GM19193 (cell line): Measurements from ENCODE around the gene MYT1.

ENCODE experiments used
- POLR2A ChIP-seq: IDR thresholded peaks from 4 replicates; pipeline ENCODE4 v1.6.1; 2011; ENCODE audit not compliant: insufficient read depth, insufficient read length; ENCODE audit errors: extremely low read depth

Gene MYT1

DNA sequence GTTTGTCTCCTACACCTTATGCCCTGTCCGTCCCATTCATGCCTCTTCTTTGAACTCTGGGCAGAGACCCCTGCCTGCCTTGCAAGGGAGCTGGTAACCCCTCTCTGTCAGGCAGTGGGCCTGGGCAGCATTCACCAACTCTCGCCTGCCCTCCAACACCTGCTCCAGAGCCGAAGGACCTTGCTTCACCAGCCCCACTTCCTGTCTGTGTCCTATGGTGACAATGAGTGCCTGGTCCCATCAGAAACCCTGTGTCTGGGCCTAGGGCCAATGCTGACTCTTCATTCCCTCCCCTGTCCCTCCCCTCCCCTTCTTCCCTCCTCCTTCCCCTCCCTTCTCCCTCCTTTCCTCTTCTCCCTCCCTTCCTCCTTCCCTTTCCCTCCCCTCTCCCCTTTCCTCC is 68.5 kb downstream of the MYT1 start:
- TF ChIP-seq POLR2A, result no peak

DNA sequence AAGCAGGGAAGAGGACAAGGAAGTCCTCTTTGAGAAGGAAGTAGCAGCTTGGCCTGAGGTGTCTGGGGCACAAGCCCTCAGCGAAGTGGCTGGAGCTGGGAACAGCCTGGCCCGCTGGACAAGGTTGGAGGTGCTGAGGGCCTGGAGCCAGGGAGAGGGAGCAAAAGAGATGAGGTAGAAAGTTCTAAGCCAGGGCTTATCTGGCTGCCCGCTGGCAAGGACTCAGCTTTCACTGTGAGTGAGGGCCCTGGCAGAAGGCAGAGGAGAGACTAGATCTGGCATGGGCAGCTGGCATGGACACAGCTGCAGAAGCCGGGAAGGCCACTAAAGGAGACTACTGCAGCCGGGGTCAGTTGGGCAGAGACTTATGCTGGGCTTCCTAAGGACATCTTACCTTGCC is 69.5 kb downstream of the MYT1 start:
- TF ChIP-seq POLR2A, result no peak

GRCh38 chr20:64234291-64234791 is 70.1 kb downstream of the MYT1 start:
- TF ChIP-seq POLR2A, result no peak

GRCh38 chr20:64236137-64237088 is 72.2 kb downstream of the MYT1 start:
- TF ChIP-seq POLR2A, result no peak

GRCh38 chr20:64237316-64237715 is 73.1 kb downstream of the MYT1 start:
- no peak for TF ChIP-seq POLR2A

DNA sequence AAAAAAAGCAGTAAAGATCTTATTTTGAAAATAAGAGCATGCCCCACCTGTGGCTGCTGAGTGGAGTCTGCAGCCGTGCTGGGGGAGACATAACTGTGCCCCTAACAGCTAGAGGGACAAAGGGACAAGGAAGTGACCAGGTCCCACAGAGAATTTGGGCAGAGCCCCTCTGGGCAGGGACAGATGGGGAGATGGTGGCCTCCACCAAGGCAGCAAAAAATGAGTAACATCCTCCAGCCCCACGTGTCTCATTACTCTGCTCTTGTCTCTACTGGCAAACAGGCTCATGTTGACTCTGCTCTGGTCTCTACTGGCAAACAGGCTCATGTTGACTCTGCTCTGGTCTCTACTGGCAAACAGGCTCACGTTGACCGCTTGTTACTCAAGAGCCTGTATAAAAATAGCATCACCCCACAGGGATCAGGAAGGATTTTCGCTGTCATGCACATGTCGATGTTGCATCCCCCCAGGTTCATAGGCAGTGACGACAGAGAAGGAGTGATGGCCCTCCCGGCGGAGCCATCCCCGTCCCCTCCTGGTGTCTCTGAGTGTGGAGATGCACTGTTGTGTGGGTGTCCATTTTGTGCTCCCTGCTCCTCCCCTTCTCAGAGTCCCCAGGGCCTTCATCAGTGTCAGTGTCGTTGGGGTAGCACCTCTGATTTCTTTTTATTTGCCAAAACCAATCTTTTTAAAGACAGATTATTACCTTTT is 74.0 kb downstream of the MYT1 start:
- no peak for TF ChIP-seq POLR2A

GRCh38 chr20:64238851-64239387 is 74.7 kb downstream of the MYT1 start:
- TF ChIP-seq POLR2A, result no peak

GRCh38 chr20:64239449-64240242 is 75.4 kb downstream of the MYT1 start:
- no peak for TF ChIP-seq POLR2A

- TF ChIP-seq POLR2A, result no peak
These were observed 76.2 kb downstream of the MYT1 start for GRCh38 chr20:64240243-64241015.

DNA sequence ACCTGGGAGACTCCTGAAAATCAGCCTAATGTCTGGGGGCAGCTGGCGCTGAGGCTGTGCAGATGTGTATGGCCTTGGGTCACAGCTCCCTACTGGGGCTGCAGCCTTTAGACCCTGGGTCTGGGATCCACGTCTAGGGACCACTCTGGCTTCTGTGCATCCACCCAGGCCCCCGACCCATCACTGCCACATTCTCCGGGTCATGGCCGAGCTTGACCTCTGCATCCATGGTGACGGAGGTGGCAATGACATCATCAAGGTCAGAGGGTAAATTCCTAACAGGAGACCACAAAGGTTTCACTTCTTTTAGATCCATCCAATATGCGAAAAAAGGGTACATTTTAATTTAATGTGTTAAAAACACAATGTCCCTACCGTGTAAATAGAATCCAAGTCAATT is 76.8 kb downstream of the MYT1 start:
- no peak for TF ChIP-seq POLR2A

DNA sequence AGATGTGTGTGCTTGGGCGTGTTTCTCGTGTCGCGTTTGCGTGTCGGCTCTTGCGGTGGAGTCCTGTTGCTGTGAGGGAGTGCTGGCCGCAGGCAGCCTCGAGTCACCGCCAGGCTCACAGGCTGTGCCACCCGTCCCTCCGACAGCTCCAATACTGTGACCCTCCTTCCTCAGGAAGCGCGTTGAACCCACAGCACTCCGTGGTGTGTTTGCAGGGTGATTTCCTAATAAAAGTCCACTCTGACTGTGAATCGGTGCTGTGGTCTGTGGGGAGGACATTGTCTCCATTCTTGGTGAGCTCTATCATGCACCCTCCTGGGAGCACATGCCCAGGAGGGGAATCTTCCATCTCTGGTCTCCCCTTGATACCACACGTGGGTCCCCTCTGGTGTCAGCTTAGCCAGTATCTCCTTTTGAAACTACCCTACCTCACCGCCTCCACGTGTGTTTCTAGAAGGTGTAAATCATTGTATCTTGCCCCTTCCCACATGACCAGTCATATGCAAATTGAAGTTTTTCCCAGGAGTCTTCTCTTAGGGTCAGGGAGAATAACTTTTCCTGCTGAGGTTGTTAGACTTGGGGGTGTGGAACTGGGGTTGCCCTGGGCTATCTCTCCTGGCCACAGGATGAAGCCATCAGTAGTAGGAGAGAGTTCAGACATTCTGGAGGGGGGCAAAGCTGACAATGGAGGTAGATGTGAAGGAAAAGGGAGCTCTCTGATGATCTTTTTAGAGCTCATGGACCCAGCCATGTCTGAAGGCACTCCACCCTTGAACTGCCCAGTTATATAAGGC is 77.9 kb downstream of the MYT1 start:
- TF ChIP-seq POLR2A, result no peak

GRCh38 chr20:64242797-64243475 is 78.7 kb downstream of the MYT1 start:
- TF ChIP-seq POLR2A, result no peak
